GM19468 (cell line): ENCODE results near the gene SIRPB2.

ENCODE experiments used
- ATAC-seq: cut with Tn5 transposase; IDR thresholded peaks from one replicate; pipeline ENCODE4 v1.9.1; 2021; ENCODE audit warnings: mild to moderate bottlenecking, moderate library complexity, moderate number of reproducible peaks; ENCODE audit not compliant: unreplicated experiment; ENCODE audit errors: extremely low read depth

The SIRPB2 gene

DNA sequence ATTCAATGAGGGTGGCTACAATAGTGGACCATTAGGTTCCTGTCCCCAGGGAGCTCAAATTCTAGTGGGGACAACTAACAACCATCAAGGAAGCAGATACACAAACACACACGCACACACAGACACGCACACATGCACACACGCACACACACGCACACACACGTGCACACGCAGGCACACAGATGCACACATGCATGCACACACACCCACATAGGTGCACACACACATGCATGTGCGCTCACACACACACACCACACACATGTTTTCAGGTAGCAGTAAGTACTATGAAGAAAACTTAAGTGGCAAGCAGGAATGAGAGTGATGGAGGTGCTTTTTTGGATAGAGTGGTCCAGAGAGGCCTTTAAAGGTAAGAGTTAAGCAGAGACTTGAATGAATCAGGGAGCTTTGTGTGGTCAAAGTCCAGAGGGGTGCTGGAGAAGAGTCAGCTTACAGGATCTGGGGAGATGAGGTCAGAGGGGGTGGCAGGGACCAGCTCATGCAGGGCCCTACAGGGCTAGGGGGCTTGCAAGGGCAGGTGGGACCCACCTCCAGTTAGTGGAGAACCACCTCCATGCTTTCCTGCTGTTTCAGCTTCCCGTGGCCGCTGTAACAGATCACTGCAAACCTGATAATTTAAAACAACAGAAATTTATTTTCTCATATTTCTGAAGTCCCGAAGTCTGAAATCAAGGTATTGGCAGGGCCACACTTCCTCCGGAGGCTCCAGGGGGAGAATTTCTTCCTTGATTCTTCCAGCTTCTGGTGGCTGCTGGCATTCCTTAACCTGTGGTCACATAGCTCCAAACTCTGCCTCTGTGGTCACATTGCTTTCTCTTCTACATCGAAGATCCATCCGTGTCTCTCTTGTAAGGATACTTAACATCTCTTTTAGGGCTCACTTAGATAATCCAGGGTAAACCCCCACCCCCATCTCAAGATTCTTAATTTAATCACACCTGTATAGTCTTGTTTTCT, 17.7 kb downstream of the SIRPB2 start:
- no peak for ATAC-seq

DNA sequence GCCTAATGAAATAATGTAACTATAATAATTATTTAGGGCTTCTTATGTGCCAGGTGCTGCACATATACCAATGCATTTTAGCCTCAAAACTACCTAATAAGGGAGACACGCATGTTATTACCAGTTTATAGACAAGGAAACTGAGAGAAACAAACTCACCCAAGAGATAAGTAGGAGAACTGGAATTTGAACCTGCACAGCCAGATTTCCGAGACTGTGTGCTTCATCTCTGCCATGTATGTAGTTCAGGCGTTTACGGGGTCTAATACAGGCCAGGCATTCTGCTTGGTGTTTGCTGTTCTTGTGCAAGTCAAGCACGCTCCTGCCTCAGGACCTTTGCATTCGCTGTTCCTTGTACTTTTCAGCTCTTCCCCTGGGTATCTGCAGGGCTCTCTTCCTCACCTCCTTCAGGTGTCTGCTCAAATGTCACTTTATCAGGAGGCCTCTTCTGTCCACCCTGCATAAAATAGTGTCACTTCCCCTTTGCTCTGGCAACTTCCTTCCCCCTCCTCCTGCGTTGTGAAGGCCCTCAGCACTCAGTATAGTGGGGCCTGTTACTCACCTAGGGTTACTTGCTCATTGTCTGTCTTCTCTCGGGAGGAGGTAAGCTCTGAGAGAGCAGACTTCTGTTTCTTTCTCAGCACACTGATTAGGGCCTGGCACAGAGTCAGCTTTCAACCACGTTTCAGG, 18.5 kb downstream of the SIRPB2 start:
- ATAC-seq: no peak

DNA sequence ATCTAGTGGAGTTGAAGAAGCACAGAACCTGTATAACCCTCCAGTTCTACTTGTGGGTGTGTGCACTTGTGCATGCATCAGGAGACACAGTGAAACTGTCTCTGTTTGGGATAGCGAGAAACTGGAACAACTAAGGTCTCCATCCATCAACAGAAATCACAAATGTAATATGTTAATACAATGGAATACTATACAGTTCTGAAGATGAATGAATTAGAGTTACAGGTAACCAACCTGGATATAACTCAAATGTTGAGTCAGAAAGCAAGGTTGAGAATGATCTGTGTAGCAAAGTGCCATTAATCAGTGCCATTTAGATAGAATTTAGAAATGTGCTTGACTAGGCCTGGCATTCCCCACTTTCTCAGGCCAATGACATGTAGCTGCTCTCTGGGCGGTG, 20.0 kb downstream of the SIRPB2 start:
- ATAC-seq: no peak

DNA sequence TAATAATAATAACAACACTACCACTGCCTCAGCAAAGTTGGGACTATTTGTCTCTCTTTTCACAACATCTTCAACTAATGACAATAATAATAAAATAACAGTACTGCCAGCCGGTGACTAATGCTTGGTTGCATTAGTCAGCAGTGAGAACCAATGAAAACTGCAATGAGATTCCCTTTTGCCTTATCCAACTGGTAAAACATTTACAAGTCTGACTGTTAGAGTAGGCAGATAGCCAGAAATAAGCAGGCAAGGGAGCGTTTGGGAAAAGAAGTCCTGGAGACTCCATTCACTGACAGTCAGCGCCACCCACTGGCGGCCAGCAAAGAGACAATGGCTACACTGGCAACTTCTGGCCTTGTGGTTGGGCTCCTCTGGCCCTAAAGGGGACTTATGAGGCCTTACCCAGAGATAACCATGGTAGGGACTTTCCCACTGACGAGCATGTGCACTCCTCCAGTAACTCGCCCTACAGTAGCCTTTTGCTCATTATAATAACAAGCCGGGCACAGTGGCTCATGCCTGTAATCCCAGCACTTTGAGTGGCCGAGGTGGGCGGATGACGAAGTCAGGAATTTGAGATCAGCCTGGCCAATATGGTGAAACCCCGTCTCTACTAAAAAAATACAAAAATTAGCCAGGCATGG, 21.2 kb downstream of the SIRPB2 start:
- no peak for ATAC-seq

DNA sequence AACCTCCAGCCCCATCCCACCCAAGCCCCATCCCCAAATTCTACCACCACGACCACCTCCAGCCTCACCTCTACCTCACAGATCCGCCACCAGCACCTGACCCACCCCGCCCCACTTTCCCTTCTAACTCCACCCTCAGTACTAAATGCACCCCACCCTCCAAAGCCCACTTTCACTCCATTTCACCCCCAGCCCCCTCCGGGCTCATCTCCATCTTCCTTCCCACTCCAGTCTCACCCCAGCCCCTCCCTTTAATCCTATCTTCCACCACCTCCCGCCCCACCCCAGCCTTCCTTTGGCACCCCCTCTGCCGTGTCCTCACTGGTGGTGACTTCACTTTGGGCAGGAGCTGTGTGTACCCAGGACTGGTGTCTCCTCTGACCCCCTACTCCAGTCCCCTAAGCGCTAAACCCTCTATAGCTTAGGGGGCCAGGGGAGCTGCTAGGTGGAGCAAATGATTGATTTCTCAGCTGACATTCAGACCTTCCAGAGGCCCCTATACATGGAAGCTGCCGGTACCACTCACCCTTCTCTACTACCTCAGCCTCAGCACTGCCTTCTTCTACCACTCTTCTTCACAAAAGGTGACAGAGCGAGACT, 21.8 kb downstream of the SIRPB2 start:
- no peak for ATAC-seq

DNA sequence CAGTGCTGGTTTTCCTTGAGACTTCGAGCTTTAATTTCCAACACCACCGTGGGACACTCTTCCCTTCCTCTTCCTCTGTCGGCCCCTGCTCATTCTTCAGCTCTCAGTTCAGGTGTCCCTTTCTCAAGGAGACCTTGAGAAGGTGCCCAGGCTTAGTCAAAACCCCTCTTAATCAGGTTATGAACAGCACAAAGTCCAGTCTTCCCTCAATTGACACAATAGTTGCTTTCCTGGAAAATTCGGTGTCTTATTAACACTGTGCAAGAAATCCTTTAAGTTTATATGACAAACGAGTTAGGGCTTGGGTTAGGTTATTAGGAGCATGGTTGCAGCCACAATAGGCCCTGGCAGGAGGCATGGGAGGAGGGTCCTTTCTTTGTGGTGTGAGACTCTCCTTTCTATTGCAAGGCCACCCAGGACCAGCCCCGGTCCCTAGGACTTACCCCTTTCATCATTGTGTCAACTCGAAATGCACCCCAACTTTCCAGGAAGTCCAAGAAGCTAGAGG, 23.0 kb downstream of the SIRPB2 start:
- no peak for ATAC-seq

DNA sequence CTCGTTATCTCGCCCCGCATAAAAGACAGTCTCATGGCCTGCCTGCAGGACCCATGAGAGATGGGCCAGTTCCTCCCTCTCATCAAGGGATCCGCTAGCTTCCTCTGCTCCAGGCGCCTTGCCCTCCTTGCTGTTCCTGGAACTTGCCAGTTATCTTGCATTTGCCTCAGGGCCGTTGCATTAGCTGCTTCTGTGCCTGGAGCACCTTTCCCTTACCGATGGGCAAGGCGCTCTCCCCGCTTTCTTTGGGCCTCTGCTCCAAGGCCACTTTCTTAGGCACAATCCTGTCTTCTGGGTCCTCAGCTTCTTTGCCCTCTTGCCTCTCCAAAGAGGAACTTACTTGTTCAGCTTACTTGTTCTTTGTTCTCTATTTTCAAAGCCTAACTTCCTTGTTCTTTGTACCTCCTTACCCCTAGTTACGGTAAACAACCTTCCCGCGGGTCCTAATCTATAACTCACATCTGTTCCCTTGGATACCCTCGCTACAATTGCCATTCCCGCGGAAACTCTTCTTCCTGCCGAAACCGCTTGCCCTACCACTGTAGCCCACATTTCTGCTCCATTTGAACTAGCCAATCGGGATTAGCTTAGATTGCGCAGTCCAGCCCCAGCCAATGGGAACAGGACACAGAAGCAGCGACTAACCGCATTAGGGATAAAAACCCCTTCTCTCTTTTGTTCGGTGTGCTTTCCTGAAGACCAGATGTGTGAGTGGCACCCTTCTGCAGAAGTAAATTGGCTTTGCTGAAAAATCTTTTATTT, 23.7 kb downstream of the SIRPB2 start:
- no peak for ATAC-seq

DNA sequence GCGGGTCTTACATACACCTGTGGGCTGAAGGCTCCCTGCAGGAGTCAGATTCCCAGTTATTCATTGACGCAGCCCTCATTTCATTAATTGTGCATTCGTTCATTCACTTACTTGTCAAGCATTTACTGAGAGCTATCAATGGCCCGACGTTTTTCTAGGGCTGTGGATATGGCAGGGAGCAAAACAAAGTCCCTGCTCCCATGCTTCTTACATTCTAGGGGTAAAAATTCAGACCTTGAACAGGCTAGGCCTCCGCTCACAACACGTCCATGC, 24.2 kb downstream of the SIRPB2 start:
- ATAC-seq: no peak

DNA sequence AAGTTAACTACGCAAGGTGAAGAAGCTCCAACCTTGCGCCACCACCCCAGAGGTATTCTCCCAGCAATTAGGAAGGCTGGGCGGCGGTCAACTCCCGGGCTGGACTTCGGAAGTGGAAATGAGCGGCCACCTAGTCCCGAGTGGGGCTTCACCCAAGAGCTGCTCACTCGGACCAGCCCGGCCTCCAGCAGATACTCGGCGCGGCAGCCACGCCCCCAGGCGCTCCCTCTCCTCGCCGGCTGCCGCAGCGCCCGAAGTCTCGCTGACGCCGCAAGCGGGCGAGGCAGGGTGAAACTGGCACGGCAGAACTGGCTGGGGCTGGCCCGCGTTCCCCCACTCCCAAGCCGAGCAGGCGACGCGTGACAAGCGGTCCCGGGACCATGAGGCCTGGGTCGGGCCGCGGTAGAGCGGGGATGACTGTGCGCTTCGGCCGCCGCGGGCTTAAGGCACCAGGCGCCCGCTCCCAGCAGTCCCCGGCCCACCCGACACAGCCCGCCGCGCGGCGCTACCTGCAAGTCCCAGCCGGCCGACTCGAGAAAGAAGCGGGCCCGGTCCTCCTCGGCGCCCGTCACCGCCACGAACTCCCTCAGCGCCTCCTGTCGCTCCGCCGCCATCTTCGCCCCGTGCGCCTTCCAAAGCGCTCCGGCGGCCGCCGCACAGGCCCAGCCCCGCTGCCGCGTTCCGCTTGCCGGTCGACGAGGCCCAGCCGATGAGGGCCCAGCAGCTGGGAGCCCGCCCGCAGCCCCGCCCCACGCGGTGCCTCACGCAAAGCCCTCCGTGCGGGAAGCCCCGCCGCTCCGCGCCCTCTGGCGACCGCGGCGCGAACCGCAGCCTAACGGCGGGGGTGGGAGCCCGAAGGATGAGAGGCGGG, 24.8 kb downstream of the SIRPB2 start, which contains the start of gene NSFL1C:
Gene NSFL1C, minus strand, starts transcription at position 639 of the 871 bp plus-strand sequence. Its CDS starts 25 bp downstream, at position 614.
- ATAC-seq: peak; percentile 65

DNA sequence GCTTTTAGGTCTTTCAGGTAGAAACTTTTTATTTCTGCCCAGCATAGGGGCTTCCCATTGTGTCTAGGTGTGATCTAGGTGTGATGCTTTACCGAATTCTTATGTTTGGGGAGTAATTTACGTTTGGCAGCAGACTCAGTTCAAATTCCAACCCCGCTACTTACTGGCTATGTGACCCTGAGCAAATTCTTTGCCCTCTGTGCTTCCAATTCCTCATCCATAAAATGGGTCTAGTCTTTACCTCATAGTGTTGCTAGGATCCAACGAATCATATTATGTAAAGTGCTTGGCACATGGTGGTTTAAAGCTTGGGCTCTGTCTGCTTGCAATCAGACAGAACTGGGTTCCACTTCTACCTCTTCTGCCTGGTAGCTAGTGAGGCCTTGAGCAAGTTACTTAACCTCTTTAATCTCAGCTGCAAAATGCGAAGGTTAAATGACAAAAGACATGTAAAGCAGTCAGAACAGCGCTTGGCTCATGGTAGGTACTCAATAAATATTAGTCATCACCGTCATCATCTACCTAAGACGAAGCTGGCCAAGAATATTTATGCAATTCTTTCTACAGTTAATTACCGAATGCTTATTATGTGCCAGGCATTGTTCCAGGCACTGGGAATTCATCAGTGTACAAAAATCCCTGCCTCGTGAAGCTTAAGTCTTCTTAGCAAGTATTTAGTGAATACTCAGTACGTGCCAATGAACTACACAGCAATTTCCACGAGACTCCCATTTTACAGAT, 25.6 kb downstream of the SIRPB2 start:
- ATAC-seq: no peak

DNA sequence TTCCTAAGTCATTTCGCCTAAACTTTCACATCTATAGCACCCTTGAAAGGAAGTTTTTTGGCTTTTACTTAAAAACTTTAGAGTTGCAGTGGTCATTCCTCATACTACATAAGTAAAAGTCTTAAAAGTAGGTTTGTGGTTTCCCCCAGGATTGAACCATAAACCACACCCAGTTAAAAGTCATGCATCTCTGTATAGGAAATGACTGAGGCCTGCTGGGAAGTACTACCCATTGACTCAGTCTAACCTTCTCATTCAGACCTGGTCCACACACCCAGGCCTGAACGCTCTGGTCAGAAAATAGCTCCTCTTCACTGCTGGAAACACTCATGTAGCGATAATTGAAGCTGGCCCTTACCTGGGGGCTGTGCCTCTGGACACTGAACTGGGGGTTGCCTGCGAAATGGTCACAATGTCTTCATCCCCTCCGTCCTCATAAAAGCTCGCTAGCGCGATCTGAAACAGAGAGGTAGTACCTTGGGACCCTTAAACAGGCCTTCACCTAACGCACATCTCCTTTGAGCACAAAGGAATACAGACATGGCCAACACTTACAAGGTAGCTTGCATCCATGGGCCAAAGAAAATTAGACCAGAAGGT, 27.1 kb downstream of the SIRPB2 start:
- ATAC-seq: no peak

DNA sequence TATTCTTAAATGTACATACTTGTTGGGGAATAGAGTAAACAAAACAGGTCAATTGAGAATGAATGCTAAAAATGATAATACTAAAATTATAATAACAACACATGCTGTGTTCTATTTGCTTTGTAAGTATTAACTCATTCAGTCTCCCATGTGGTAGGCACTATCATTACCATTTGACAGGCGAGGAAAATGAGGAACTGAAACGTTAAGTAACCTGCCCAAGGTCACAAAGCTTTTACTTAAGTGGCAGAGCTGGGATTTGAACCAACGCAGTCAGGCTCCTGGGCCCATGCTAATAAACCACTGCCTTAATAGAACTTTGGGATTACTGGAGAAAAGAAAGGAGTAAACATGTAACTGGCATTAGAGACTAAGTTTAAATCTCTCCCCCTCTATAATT, 28.4 kb downstream of the SIRPB2 start:
- no peak for ATAC-seq

DNA sequence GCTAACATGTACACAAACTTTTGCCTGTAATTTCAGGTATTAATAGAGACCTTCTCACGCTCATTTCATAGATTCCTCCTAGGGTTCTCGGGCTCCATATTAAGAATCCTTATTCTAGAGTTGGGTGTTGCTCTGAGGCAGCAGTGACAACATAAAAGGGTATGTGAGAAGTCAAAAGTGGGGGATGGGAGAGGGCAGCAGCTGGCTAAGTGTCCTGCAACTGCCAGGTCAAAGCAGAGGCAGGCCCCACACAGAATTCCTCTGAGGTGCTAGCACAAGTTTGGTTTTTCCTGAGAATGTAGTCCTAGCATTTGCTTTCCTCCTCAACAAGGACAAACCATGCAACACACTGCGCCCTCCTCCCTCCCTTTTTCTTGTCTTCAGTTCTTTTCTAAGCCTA, 29.2 kb downstream of the SIRPB2 start:
- no peak for ATAC-seq

DNA sequence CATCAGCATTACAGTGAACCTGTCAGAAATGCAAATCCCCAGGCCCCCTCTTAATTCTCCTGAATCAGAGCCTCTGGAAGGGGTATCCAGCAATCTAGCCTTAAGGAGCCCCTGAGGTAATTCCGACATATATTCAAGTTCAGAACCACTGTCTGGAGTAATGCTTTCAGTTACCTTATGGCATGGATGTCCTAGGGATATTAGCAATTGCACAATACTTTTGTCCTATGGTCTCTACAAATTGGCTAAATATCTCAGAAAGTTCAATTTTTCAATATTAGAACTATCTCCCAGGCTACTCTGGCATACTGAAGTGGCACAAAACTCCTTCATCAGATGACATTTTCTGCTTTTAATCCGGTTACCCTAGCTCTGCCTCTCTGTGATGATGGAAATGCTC, 30.9 kb downstream of the SIRPB2 start:
- ATAC-seq: no peak

DNA sequence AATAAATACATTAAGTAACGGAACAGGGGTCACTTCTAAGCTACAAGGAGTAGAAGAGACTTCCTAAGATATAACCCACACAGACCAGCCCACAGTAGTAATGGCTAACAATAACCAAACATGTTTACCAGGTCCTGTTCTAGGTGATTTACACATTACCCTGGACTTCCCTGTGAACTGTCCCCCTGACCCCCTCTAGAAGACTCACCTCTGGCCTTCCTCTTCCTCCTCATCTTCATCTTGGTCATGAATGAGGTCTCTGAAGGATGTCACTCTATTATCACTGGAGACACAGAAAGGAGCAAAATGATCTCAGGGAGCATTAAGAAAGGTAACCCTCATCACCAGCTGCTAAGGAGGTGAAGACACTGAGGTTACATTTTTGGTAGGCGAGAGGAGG, 33.2 kb downstream of the SIRPB2 start:
- ATAC-seq: no peak

DNA sequence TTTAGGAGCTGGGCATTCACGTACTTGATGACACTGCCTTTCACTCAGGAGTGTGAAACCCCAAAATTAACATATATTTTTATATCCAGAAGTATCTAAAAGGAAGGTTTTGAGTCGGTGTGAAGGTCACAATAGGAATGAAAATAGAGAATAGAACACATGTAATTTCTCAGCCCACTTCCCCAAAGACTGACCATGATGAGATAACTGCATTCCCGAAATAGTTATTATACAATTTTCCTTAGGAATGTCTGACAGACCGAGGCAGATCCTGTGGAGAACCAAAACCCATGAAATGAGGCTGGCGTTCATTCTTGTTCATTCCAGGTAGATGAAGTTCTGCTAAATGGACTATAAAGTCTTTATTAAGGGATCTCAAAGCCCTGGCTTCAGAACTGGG, 34.9 kb downstream of the SIRPB2 start:
- ATAC-seq: no peak

DNA sequence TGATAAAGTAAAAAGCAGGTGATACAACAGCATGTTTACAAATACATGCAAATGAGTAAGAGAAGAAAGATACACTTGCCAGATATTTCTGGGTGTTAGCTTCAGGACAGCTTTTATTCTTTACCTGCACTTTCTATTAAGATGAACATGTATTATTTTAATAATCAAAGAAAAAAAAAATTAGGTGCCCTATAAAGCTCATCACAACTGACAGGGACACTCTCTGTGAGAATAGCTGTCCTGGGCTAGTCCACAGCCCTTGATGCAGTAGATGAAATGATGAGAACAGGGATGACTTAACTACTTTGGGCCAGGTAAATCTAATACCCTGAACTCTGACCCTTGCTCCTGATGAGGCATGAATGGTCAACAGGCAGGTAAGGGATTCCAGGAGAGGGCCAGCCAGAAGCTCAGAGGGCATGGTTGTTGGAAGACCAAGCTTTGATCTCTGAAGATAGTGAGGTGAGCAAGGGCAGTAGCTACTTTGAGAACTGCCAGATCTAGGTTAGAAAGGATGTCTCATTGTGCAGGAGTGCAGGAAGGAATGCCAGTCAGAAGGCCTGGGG, 40.2 kb downstream of the SIRPB2 start:
- ATAC-seq: no peak

DNA sequence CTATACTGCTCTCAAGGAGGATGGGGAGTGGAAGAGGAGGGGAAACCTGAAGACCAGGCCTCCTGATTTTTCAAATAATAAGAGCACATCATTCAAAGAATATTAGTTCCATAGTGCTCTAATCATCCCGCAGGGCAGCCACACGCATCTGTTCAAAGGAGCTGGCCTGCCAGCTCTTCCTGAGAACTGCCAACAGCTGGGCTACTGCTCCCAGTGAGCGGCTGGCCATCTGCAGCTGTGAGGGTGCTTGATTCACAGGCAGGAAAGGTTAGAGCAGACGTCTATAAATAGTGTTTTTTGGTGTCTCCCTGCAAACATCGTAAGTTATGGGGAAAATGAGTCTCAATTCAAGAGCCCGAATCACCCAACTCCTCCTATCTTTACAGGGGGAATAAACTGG, 41.9 kb downstream of the SIRPB2 start:
- no peak for ATAC-seq
